Thoracic aorta (tissue), 2 donors: ENCODE results near the gene FUZ. TPM values are rescaled to one million over a fixed set of nuclear protein-coding genes. Genes with fewer than 3 reads are reported as not detected.

Experiments
- ATAC-seq: fragments of 150-250 bp; one replicate; pipeline ENCODE4 v1.8.0; 2017; ENCODE audit warnings: low read depth; ENCODE audit not compliant: insufficient number of reproducible peaks, low FRiP score
- DNase-seq: peaks from one replicate; pipeline ENCODE4 v3.0.0-alpha.2; 2020; ENCODE audit warnings: low spot score
- H3K27ac ChIP-seq, 2 donors: fragments of 200-600 bp; sonication (generic); 1 replicate in 1 of 2; 2 replicates in 1 of 2; pipeline ENCODE4 v1.5.1; 2016; ENCODE audit warnings: mild to moderate bottlenecking in 2 of 2, moderate library complexity in 2 of 2
- H3K27me3 ChIP-seq: fragments of 200-600 bp; sonication (generic); replicated peaks from 2 replicates; pipeline ENCODE4 v1.6.0; 2016; ENCODE audit warnings: mild to moderate bottlenecking; ENCODE audit not compliant: insufficient read depth
- H3K36me3 ChIP-seq: fragments of 200-600 bp; sonication (generic); one replicate; pipeline ENCODE4 v1.5.1; 2016
- H3K4me1 ChIP-seq, 2 donors: fragments of 200-600 bp; sonication (generic); 1 replicate in 1 of 2; 2 replicates in 1 of 2; pipeline versions ENCODE4 v1.5.1 to v1.6.0; 2016; ENCODE audit warnings: low read depth in 2 of 2, mild to moderate bottlenecking in 1 of 2; ENCODE audit not compliant: control insufficient read depth in 1 of 2
- H3K4me3 ChIP-seq: fragments of 200-600 bp; sonication (generic); 2 replicates; pipeline ENCODE4 v1.5.1; 2016; ENCODE audit warnings: mild to moderate bottlenecking
- H3K9me3 ChIP-seq: fragments of 200-600 bp; sonication (generic); 2 replicates; pipeline ENCODE4 v1.5.1; 2016
- total RNA-seq, 2 donors: library from RNA; depleted of rRNA; stranded (reverse); fragments of >200 nt; gene quantifications; one replicate each; pipeline versions ENCODE4 v1.1.0 to v1.2.3, GENCODE V29; 2016
- TF ChIP-seq, protein P1 (sequence below): fragments of 200-600 bp; sonication (generic); IDR thresholded peaks from one replicate; pipeline ENCODE4 v1.5.1; 2019; ENCODE audit warnings: antibody characterized with exemption

The FUZ gene
- total RNA-seq, 2 donors from 2014 or later, result 23.6 to 27.3 TPM

DNA sequence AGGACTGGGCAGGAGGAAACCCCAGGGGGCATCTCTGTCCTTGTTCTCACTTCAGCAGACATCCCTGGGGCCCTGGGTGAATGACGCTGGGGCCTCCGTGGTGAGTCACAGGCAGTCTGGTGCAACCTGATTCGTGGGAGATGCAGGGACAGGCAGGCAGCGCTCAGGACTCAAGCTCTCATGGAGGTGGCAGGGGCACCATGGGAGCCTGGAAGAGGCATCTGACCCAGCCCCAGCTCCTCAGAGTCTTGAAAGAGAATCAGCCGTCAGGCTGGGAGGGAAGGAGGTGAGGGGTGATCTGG, 23.9 kb upstream of the FUZ start:
- Histone ChIP-seq H3K4me3 (no peak overlapping the region), H3K27me3 (no peaks in the 10 kb centered on the region), H3K4me1 (no peaks in the 10 kb centered on the region), H3K27ac (no peak overlapping the region), H3K9me3 (no peaks in the 10 kb centered on the region), H3K36me3 (peaks cover 59% of the 10 kb centered on the region)
- DNase-seq (no peak), ATAC-seq (no peak)
- TF ChIP-seq, protein P1, sequence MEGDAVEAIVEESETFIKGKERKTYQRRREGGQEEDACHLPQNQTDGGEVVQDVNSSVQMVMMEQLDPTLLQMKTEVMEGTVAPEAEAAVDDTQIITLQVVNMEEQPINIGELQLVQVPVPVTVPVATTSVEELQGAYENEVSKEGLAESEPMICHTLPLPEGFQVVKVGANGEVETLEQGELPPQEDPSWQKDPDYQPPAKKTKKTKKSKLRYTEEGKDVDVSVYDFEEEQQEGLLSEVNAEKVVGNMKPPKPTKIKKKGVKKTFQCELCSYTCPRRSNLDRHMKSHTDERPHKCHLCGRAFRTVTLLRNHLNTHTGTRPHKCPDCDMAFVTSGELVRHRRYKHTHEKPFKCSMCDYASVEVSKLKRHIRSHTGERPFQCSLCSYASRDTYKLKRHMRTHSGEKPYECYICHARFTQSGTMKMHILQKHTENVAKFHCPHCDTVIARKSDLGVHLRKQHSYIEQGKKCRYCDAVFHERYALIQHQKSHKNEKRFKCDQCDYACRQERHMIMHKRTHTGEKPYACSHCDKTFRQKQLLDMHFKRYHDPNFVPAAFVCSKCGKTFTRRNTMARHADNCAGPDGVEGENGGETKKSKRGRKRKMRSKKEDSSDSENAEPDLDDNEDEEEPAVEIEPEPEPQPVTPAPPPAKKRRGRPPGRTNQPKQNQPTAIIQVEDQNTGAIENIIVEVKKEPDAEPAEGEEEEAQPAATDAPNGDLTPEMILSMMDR, result no peak

DNA sequence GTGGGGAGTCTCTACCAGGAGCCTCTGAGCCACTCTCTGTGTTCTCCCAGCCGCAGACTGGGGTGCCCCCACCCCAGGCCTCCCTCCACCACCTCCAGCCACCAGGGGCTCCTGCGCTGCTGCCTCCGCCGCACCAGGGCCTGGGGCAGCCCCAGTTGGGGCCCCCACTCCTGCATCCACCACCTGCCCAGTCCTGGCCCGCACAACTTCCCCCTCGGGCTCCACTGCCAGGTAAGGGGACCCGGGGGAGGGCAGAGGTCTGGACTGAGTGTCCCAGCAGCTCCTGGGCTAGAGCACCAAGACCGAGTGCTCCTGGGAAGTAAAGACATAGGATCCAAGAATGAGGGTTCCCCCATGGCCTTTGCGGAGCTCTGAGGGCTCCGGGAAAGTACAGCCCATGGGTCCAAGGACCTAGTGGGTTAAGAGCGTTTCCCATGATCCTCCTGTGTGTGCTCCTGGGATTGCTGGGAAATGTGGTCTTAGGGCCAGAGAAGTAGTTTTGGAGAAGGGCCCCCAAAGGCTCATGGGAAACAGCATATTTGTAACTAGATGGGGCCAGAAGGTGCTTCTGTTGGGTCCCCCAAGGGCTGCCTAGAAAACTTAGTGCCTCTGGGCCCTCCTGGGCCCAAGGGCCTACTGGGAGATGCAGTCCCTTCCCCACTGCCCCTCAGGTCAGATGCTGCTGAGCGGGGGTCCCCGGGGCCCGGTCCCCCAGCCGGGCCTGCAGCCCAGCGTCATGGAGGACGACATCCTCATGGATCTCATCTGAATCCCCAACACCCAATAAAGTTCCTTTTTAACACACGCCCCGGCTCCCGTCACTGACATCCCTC, 23.3 kb upstream of the FUZ start:
- Histone ChIP-seq H3K27ac (no peak overlapping the region), H3K4me3 (no peak overlapping the region), H3K4me1 (no peaks in the 10 kb centered on the region), H3K9me3 (no peaks in the 10 kb centered on the region), H3K27me3 (no peaks in the 10 kb centered on the region), H3K36me3 (peaks cover 64% of the 10 kb centered on the region)
- DNase-seq, result no peak
- ATAC-seq, result no peak
- TF ChIP-seq, protein P1, result no peak

DNA sequence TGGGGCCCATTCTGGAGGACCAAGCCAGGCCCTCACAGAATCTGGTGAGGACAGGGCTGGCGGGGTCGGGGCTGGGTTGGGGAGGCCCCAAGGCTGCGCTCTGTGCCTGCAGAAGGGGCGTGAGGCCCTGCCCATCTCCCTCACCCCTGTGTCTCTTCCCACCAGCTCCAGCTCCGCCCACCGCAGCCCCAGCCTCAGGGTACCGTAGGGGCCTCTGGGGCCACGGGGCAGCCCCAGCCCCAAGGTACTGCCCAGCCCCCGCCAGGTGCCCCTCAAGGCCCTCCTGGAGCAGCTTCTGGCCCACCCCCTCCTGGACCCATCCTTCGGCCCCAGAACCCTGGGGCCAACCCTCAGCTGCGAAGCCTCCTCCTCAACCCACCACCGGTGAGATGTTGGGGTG, 22.5 kb upstream of the FUZ start:
- Histone ChIP-seq H3K4me1 (no peaks in the 10 kb centered on the region), H3K27ac (no peak overlapping the region), H3K27me3 (no peaks in the 10 kb centered on the region), H3K4me3 (no peak overlapping the region), H3K36me3 (peaks cover 71% of the 10 kb centered on the region), H3K9me3 (no peaks in the 10 kb centered on the region)
- DNase-seq (no peak), ATAC-seq (no peak)
- TF ChIP-seq, protein P1, result no peak

DNA sequence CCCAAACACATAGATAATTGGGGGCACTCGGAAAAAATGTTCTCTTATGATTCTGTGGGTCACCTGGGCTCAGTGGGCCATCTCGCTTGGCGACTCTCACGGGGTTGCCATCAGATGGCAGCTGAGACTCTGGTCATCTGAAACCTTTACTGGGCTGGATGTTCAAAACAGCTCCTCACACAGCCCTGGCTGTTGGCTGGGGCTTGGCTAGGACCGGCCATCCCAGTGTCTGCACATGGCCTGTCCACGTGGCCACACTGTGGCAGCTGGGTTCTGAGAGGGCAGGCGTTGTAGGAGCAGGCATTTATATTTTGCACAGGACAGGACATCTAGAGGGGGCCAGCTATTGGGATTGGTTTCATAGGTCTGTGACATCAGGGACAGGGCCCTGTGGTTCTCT, 20.5 kb upstream of the FUZ start:
- Histone ChIP-seq H3K27ac (no peak overlapping the region), H3K27me3 (no peaks in the 10 kb centered on the region), H3K4me3 (no peak overlapping the region), H3K36me3 (peaks cover 74% of the 10 kb centered on the region), H3K9me3 (no peaks in the 10 kb centered on the region), H3K4me1 (no peaks in the 10 kb centered on the region)
- DNase-seq, result no peak
- TF ChIP-seq, protein P1, result no peak
- no peak for ATAC-seq

DNA sequence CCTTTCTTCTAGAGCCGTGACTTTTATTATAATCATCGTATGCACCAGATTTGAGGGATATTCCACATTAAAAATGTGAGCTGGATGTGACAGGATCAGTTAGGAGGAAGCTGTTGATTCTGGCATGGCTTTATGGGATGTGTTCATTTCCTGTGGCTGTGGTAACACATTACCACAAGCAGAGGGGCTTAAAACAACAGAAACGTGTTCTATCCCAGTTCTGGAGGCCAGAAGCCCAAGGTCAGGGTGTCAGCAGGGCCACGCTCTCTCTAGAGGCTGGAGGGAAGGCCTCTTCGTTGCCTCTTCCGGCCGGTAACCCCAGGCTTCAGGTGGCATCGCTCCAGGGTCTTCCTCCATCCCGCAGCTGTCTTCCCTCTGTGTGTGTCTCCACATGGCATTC, 19.5 kb upstream of the FUZ start:
- ATAC-seq (no peak), DNase-seq (no peak)
- peaks cover 71% of the 10 kb centered on the region for H3K36me3 ChIP-seq
- H3K9me3 ChIP-seq, result no peaks in the 10 kb centered on the region
- H3K27me3 ChIP-seq, result no peaks in the 10 kb centered on the region
- no peaks in the 10 kb centered on the region for H3K4me1 ChIP-seq
- TF ChIP-seq, protein P1, result no peak
- no peak overlapping the region for H3K27ac ChIP-seq
- no peak overlapping the region for H3K4me3 ChIP-seq
